ENCODE measurements around the gene ITGB3BP.

DNA sequence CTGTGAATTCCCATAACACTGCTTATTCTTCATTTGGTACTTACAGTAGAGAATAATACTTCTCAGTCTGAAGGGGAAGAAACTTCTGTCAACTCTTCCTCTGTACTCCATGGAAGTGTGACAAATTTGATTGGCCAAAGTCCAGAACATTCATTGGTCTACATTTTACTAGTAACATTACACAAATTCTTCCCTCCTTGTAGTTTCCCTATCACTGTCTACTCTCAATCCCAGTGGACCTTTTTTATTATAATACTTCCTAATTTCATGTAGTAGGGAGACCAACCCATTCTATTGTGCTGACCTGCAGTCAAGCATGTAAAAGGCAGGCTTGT lies 80.9 kb downstream of the ITGB3BP start:
- TF ChIP-seq, protein P1, sequence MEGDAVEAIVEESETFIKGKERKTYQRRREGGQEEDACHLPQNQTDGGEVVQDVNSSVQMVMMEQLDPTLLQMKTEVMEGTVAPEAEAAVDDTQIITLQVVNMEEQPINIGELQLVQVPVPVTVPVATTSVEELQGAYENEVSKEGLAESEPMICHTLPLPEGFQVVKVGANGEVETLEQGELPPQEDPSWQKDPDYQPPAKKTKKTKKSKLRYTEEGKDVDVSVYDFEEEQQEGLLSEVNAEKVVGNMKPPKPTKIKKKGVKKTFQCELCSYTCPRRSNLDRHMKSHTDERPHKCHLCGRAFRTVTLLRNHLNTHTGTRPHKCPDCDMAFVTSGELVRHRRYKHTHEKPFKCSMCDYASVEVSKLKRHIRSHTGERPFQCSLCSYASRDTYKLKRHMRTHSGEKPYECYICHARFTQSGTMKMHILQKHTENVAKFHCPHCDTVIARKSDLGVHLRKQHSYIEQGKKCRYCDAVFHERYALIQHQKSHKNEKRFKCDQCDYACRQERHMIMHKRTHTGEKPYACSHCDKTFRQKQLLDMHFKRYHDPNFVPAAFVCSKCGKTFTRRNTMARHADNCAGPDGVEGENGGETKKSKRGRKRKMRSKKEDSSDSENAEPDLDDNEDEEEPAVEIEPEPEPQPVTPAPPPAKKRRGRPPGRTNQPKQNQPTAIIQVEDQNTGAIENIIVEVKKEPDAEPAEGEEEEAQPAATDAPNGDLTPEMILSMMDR (IDR thresholded peaks at IDR 0.05 in 8 of 11, conservative IDR thresholded peaks at IDR 0.05 in 3 of 11) = no peak
- TF ChIP-seq POLR2A (IDR thresholded peaks at IDR 0.05) (no peak), POLR2AphosphoS5 (IDR thresholded peaks at IDR 0.05) (no peak)

Data from spleen (tissue), 7 donors.